GM19099 (cell line): ENCODE results near the gene MAS1.

Experiments
- POLR2A ChIP-seq: IDR thresholded peaks from 3 replicates; pipeline ENCODE4 v1.6.1; 2011; ENCODE audit warnings: low read depth; ENCODE audit not compliant: insufficient read length; ENCODE audit errors: extremely low read depth

The MAS1 gene

DNA sequence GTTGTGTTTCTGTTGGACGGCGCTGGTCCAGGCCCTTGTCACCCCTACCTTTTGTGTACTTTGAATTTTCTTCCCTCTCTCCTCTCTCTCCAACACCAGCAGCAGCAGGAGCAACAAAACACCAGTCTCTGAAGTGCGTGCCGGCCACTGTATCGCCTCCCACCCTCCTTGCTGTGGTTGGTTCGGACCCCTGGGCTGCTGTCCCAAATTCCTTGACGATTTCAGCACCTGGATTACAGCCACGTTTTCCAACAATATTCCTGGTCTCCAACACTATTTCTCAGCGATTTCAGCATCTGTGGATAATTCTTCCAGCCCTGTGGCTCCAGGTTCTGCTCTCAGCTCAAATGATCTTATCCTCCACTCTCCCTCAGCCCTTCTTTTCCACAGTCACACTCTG lies 11.8 kb downstream of the MAS1 start:
- TF ChIP-seq POLR2A: no peak

DNA sequence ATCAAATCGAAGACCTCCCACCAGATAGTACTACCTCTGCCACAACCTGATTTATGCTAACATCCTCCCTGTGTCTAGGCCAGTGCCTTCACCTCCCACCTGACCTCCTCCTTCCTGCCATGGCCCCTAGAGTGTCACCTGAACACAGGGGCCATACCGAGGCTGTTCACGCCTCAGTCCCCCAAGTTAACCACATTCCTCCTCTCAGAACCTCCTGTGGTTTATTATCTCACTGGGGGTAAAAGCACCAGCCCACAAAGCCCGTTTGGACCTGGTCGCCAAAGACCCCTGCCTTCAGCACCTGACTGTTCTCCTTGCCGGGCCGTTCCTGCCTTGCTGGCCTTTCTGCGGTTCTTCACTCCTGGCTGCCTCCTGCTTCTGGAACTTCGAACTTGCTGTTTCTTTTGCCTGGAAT lies 13.7 kb downstream of the MAS1 start:
- no peak for TF ChIP-seq POLR2A

DNA sequence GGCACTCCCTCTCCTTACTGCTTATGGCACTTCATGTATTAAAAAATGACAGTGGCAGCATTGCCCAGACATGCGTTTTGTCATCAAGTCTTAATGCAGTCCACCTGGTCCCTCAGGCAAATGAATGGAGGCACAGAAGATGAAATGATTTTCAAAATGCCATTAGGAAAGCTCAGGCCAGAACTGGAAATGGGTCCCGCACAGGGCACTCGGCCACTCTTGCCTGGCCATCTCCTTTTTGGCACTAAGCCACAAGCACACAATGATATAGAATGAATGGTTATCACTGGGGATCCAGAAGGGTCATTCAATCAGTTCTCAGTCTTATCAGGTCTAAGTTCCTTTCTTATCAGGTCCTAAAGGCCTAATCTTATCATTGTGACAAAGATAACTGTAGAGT lies 15.6 kb downstream of the MAS1 start:
- no peak for TF ChIP-seq POLR2A

DNA sequence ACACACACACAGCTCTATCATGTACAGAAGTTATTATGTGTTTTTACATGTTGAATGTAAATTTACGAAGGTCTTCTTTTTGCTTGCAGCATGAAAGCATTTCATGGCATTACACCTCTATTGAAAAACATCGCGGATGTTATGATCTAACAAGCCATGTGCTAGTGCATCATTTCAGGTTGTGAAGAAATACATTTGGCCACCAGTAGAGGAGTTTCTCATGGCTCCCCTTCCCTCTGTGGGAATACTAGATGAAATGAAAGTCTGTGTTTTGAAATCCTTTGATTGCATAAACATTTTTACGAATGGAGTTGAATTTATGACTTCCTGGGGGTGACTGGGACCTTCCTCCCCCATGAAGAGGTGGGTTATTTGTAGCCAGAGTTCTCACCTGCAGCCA lies 17.7 kb downstream of the MAS1 start:
- TF ChIP-seq POLR2A: no peak

DNA sequence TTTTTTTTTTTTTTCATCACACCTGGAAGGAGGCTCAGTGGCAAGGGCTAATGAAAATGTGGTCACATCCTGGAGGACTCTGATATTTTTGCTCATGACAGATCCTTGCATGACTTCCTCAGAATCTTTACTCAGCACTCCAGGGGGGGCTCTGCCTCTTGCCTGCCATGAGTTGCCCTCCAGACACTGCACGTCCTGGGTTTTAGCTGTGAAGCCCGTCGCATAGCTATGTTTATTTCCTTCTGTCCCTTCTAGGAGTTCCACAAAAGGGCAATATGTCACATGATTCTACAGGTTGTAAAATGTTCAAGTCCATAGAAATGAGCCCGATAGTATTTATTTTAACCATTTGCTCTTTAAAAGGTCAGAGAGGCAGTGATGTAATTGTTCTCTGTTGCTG lies 18.2 kb downstream of the MAS1 start:
- no peak for TF ChIP-seq POLR2A

DNA sequence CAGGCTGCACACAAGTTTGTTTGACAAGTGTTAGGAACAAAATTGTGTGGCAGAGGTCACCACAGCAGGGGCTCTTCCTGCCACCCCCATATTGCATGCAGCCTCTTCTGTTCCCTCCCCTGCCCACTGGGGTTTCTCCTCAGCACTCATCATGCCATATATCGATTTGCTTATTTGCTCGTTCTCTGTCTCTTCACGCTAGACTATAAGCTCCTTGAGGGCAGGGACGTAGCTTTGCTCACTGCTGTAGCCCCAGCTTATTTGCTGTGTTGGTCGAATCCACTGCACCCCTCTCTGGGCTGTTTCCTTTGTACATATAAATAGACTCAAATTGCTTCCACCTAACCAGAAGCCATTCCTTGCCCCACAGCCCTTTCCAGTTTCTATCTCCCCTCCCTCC lies 19.6 kb downstream of the MAS1 start:
- no peak for TF ChIP-seq POLR2A

DNA sequence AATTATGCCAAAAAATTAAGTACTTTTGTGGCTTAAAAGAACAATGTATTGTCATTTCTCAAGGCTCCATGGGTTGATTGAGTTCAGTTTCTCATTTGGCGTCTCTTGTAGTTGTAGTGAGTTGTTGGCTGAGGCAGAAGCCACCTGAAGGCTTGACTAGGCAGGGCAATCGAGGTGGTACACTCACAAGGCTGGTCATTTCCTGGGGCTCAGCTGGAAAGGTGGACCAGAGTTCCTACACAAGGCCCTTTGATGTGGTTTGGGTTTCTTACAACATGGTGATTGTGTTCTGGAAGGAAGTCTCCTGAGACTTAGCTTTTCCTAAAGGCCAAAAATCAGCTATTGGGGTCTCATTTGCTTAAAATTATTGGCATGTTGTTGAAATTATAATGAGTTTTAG lies 22.6 kb downstream of the MAS1 start:
- no peak for TF ChIP-seq POLR2A

DNA sequence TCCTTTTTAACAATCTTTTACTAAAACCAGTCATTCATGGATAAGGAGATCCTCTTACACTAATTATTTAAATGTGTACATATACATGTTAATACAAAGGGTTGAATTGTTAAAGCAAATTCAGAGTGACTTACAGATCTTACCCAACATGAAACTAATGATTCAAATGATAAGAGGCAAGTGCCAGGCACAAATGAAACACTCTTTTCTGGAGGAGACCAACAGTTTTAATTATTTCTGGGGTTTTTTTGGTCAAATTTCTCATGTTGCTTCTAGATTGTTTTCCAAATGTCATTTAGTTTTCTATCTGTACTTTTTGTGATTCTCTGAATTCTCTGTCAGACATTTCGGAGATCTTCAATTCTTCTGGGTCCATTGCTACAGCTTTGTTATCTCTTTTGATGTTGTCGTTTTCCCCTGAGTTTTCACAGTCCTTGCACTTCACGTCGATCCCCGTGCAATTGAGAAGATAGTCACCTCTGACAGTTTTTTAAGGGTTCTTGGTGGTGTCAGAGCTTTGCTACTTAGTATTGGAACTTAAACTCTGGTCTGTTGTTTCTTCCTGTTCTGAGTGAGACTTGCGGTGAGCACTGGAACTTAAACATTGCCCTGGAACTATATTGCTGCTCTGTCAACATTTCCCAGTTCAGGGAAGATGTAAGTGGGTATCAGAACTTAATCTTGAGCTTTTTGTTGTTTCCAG lies 23.2 kb downstream of the MAS1 start:
- no peak for TF ChIP-seq POLR2A

DNA sequence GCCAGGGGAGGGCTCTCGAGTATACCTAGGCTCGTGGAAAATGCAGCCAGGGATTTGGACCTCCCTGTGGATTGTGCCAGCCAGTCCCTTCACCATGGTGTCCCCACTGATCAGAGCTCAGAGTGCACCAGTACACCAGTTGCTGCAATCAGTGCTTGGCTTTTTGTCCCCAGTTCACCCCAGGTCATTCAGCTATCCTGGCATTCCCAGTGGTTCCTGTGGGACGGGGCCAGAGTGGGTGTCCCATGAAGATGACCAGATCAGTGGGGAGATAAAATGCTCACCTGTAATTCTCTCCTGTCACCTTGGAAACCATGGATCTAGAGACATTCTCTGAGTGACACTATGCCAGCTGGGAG lies 23.8 kb downstream of the MAS1 start:
- no peak for TF ChIP-seq POLR2A

DNA sequence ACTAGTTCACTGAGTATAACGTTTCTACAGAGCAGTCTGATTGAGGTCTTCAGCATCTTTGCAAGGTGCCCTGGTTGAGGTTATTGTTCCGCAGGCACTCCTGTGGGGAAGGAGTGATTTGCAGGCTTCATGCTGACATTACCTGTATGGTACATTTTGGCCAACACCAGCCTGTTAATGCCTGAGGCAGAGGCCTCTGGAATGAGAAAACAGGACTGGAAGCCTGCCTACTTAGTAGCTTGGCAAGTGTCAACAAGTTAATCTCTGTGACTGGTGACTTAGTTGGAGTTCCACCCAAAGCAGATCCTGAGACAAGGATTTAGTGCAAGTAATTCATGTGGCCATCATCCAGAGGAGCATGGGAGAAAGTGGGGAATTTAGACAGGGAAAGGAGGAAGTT lies 24.6 kb downstream of the MAS1 start:
- TF ChIP-seq POLR2A: no peak

DNA sequence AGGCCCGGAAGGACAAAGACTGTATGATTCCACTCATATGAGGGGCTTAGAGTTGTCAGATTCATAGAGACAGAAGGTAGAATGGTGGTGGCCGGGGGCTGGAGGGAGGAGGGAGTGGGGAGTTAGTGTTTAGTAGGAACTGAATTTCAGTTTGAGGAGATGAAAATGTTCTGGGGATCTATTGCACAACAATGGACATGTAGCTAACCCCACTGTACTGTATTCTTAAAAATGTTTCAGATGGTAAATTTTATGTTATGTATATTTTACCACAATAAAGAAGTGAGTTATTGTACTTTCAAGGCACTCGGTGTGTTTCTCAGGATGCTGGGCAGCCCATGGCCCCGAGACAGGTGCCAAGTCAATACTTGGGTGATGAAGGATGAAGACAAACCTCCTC lies 25.4 kb downstream of the MAS1 start:
- TF ChIP-seq POLR2A: no peak

DNA sequence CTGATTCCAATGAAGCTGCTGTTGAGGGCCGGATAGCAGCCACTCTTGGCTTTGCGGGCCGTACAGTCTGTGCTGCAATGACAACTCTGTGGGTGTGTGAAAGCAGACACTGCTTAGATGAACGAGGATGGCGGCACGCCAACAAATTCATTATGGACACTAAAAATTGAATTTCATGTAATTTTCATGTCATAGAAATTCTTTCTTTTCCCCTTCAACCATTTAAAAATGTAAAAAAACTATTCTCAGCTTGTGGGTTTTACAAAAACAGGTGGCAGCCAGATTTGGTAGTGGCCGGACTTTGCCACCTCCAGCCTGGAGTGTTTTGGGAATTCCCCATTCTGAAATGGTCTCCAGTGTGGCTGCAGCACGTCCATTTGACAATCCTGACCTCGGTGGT lies 26.0 kb downstream of the MAS1 start:
- no peak for TF ChIP-seq POLR2A

DNA sequence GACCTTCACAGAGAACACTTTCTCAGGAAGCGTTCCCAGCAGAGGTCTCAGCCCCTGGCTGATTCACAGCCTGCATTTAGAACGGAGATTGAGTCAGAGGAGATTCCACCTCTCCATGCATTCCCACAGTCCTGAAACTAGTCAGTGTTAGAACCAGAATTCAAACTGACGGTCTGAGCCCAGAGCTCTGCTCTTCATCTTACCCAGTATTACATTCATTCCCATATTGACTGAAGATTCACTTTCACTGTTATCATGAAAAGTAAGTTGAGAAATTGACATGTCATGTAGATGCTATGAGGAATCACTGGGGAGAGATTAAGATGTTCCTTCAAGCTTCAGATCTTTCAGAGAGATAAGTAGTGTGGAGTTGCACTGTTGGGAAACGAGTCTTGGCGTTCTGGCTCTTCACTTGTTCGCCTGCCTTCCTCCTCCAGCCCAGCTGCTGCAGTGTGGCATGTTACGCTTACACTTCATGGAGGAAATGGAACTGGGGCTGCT lies 28.3 kb downstream of the MAS1 start:
- no peak for TF ChIP-seq POLR2A

DNA sequence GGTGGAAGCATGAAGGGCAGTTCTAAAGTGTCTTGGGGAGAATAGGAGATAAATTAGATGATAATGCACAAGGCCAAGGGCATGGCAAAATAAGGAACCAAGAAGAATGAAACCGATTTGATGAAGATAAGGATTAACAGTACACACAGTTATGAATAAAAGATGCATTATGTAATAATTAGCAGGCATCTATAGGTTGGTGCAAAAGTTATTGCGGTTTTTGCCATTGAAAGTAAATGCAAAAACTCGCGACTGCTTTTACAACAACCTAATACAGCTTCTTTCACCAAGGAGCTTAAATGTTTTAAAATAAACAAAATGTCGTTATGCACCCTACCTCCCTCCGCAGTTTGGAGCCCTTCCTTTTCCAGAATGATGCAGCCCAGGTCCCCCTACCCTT lies 29.0 kb downstream of the MAS1 start:
- TF ChIP-seq POLR2A: no peak

DNA sequence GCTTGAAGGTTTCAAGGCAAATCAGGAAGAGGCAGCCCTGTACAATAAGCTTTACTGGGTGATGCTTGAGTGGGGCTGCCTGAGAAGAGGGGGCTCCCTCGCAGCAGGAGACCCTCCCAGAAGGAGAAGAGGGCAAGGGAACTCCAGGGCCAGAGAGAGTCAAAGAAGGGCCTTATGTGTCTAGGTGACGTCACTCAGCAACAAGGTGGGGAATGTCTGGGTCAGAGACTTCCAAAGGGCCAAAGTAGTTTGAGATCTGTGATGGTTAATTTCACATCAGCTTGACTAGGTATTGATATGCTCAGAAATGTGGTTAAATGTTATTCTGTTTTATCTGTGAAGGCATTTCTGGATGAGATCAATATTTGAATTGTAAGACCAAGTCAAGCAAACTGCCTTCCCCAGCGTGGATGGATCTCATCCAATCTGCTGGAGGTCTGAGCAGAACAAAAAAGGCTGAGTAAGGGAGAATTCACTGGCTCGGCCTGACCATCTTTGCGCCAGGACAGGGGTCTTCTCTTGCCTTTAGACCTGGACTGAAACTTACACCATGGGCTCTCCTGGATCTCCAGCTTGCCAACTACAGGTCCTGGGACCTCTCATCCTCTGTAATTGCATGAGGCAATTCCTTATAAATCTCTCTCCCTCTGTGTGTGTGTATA lies 35.9 kb downstream of the MAS1 start:
- TF ChIP-seq POLR2A: no peak

DNA sequence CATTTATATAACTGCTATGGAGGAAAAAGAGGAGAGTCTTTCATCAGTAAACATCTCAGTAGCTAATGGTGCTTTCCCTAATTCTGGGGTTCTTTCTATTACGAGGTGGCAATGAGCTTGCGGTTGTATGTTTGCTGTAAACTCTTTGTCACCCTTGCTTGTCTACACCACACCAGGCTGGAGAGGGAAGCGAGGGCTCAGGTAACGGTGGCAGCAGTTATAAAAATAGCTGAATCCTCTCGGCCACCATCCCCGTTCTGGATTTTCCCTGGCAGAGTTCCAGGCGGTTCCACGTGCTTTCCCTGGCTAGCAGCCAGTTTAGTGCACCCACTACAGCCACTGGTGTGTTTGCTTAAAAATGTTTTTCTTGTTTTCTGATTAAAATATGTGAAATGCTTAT lies 39.0 kb downstream of the MAS1 start:
- TF ChIP-seq POLR2A: no peak

DNA sequence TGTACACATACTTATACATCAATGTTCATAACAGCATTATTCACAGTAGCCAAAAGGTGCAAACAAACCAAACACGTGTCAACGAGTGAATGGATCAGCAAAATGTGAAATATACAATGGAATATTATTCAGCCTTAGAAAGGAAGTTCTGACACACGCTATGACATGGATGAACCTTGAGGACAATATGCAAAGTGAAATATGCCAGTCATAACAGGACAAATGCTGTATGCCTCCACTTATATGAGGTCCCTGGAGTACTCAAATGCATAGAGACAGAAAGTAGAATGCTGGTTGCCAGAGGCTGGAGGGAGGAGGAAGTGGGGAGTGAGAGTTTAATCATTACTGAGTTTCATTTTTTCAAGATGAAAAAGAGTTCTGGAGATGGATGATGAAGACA lies 40.3 kb downstream of the MAS1 start:
- no peak for TF ChIP-seq POLR2A
